Ovary (tissue), 3 donors: ENCODE data around the gene LRIF1.

Experiments
- POLR2A ChIP-seq: fragments of 450-650 bp; IDR thresholded peaks from one replicate; pipeline ENCODE4 v1.6.1; 2017; ENCODE audit warnings: antibody characterized with exemption, mild to moderate bottlenecking, moderate library complexity
- TF ChIP-seq, protein P1 (sequence below), 3 donors: fragments of 450-650 bp in 2 of 3; fragments of 200-600 bp in 1 of 3; IDR thresholded peaks; one replicate each; pipeline versions ENCODE4 v1.5.1 to v1.8.0; 2016 to 2022; ENCODE audit warnings: antibody characterized with exemption in 3 of 3, mild to moderate bottlenecking in 1 of 3
- donor health status: DM: no; HTN: no; CAD: no.

DNA sequence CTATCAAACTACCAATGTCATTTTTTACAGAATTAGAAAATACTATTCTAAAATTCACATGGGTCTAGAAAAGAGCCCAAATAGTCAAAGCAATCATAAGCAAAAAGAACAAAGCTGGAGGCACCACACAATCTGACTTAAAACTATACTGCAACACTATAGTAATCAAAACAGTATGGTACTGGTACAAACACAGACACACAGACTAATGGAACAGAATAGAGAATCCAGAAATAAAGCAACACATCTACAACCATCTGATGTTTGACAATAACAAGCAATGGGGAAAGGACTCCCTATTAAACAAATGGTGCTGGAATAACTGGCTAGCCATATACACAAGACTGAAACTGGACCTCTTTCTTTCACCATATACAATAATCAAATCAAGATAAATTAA, 50.9 kb downstream of the LRIF1 start:
- TF ChIP-seq, protein P1, sequence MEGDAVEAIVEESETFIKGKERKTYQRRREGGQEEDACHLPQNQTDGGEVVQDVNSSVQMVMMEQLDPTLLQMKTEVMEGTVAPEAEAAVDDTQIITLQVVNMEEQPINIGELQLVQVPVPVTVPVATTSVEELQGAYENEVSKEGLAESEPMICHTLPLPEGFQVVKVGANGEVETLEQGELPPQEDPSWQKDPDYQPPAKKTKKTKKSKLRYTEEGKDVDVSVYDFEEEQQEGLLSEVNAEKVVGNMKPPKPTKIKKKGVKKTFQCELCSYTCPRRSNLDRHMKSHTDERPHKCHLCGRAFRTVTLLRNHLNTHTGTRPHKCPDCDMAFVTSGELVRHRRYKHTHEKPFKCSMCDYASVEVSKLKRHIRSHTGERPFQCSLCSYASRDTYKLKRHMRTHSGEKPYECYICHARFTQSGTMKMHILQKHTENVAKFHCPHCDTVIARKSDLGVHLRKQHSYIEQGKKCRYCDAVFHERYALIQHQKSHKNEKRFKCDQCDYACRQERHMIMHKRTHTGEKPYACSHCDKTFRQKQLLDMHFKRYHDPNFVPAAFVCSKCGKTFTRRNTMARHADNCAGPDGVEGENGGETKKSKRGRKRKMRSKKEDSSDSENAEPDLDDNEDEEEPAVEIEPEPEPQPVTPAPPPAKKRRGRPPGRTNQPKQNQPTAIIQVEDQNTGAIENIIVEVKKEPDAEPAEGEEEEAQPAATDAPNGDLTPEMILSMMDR (IDR thresholded peaks at IDR 0.05) = no peak
- no peak for TF ChIP-seq POLR2A
